GM19099 (cell line): Measurements from ENCODE around the gene AGTPBP1.

Source experiments
- POLR2A ChIP-seq: IDR thresholded peaks from 3 replicates; pipeline ENCODE4 v1.6.1; 2011; ENCODE audit warnings: low read depth; ENCODE audit not compliant: insufficient read length; ENCODE audit errors: extremely low read depth

The AGTPBP1 gene

DNA sequence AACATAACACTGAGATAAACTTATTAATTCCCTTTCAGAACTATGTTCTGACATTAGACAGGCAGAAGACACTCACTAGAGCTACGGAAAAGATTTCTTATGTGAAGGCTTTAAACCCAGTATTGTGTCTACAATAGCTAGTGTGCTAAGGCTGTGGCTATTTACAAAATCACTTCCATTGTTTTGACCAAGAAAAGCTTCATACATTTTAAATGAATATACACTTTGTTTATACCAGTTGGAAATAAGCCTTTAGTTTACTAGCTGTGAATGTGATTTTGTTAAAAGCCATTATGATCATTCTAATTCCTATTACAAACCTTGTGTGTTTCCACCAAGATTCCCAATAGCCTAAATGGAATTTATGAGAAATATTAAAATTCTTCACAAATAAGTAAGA, 83.0 kb downstream of the AGTPBP1 start:
- TF ChIP-seq POLR2A, result no peak

DNA sequence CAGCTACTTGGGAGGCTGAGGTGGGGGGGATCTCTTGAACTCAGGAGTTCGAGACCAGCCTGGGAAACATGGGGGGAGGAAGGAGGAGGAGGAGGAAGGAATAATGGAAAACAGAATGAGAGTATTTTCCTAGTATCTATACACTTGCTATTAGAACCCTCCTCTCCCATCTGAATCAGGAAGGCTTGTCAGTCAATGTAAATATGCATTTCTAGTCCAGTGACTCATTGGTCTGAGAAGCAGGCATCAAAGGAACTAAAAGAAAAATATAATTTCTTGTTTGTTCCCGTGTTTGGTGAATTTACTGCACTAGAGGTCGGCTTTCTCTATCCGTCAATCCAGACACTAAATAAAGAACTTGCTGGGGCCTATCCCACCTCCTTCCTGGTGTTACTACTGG, 88.6 kb downstream of the AGTPBP1 start:
- TF ChIP-seq POLR2A, result no peak

DNA sequence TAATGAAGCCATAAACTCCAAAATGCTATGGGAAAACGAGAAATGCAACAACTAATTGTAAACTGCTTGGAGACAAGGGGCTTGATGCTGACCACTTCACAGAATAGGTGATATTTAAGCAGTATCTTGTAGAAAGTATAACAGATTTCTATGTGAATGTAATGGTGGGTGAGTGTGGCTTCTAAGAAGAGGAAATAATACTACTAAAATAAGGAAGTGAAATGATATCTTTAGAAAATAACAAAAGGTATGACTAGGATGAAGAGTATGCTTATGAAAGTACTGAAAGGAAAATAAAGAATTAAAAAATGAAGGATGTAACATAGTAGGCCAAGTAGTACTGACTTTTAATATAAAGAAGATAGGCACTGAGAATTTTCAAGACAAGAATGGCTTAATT, 94.2 kb downstream of the AGTPBP1 start:
- TF ChIP-seq POLR2A, result no peak

DNA sequence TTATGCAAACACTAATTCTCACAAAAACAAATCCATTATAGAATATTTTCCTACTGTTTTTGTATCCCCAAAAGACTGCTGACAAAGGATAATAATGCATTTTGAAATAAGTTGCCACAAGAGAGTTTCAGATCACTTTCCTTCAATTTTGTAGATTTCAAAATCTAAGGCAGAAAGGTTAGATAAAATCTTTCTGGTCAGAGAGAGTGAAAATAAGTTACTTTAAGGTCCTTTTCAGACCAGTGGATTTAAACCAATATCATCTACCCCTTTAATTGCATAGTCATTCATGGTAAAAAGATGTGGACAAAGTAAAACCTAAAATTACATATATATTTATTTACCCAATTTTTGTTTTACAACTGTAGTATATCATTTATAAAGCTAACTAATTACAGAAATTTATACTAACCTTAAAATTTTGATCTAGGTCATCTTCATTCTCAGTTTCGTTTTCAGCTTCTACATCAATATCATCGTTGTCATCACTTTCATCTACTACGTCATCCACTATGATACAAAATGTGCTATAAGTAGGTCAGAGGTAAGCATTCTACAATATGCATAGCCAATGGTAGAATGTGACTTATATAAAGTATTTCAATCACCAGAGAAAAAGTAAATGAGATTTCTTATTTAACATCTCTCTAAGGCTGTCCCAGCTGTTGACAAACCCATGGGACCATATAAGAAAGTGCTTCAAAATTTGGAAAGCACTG, 95.7 kb downstream of the AGTPBP1 start:
- TF ChIP-seq POLR2A, result no peak

DNA sequence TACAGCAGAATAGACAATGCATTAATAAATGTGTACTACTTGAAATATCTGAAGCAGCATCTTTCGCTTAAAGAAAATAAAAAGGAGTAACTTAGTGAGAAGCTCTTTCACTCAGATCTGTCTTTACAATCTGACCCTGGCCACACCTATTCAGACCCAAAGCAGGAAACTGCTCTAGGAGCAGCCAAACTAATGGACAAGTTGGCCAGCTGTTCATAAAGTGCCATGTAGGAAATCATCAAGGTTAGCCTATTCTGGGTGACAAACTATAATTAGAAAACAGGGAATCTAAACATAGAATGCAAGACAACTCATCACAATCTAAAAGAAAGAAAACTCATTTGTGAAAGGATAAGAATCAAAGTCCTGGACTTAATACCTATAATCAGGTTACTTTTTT, 101.3 kb downstream of the AGTPBP1 start:
- no peak for TF ChIP-seq POLR2A

DNA sequence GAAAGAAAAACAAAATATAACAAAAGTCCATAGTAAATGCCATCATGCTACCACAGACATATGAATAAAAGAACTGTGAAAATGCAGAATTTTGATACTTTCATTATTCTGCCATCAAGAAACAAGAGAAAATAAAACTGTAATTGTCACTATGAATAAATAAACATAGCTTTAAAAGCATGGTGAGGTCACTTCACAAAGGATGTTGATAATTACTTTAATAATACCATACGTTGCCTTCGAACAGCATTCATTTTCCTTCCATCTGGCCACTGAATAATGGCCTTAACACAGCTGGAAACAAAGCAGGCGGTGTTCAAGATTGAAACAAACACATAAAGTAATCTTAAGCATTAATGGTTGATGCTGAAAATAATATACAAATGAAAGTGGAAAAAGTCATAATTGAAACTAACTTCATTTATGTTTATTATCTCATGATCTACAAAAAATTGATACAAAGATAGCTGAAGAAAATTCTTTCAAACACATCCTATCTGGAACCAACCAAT, 102.0 kb downstream of the AGTPBP1 start:
- no peak for TF ChIP-seq POLR2A

DNA sequence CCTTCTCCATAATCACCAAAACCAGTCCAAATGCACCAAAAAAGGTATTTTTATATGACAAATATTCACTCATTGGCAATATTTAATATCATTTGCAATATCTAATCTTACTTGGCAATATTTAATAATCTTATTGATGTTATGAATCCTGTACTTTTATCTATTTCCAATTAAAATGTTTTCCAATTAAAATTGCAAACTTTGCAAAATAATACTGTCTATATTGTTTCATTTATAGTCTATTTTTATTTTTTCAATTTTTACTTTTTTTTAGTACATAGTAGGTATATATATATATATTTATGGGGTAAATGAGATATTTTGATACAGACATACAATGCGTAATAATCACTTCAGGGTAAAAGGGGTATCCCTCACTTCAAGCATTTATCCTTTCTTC, 109.9 kb downstream of the AGTPBP1 start:
- no peak for TF ChIP-seq POLR2A

DNA sequence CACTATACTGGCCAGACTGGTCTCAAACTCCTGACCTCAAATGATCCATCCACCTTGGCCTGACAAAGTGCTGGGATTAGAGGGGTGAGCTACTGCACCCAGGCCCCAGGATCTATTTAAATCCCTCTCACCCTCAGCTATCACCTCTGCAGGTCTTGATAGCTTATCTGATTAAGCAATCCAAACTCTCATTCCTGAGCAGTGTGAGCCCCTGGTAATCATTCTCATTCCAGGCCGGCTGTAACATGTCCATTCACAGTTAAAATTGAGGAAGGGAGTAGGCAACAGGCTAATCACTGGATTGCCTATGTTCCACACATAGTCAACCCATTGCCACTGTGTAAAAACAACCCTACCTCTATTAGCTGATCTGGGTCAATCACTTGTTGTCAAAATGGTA, 111.1 kb downstream of the AGTPBP1 start:
- TF ChIP-seq POLR2A, result no peak

DNA sequence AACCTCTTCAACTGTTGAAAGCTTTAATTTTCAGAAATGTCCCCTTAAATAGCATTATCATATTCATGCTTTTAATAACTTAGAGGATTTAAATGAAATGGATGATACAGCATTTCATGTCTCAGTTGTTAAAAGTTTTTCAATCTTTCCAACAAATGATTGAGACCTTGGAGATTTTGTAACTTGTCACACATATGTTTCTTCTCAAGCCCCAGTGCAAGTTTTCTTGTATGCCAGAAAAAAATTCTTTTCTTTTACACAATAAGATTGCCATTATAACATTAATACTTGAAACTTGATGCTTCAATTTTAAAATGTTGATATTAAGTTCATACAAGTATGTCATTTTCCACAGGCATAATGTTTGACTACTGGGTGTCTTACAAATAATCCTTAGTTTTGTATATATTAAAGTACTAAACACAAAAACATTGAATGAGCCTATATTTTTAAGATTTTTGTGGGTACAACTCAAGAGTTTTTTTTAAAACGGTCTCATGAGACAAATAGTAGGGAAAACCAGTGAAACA, 124.5 kb downstream of the AGTPBP1 start:
- no peak for TF ChIP-seq POLR2A

DNA sequence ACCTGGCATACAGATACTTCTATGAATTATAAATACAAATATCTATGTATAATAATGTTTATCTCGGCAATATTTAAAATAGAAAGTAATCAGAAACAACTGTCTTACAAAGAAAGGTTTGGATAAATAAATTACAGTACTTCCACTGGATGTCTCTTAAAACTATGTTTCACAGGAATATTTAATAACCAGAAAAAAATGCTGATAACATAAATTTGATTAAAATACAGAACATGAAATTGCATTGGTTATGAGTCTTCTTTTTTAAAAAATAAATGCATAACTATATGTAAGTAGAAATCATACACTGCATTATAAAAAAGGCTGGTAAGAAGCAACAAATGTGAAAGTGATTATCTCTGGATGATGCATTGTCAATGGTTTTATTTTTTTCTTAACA, 126.0 kb downstream of the AGTPBP1 start:
- no peak for TF ChIP-seq POLR2A

DNA sequence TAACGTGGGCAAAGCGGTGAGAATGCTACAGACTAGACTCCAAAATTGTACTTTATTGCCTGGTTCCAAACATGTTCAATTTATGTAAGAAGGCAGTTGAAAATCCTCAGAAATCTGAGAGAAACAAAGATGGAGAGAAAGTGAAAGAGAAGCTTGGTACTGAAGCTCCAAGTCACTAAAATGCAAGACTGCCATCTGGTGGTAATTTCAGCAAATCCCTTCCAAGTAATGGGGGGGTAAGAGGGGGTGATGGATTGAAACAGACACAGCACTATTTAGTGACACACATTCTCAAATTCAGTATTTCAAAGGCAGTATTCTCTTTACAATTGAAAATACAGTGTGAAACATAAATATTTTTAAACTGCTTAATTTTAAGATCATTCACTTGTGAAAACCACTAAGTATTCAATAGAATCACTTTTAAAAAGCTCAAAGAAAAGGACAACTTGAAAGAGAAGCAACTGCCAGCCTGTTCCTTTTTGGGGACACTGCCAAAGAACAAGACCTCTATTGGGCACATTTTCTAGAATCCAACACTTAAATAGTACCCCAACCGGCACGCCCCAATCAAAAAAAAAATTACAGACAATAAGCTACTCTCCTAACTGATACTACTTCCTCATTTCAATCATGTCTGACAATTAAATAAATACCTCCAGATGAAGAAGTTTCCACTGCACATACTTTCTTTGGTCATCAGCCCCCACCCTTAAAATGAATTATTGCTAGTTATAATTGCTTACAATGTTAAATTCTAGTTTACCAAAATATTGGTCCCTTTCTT, 131.5 kb downstream of the AGTPBP1 start:
- no peak for TF ChIP-seq POLR2A

DNA sequence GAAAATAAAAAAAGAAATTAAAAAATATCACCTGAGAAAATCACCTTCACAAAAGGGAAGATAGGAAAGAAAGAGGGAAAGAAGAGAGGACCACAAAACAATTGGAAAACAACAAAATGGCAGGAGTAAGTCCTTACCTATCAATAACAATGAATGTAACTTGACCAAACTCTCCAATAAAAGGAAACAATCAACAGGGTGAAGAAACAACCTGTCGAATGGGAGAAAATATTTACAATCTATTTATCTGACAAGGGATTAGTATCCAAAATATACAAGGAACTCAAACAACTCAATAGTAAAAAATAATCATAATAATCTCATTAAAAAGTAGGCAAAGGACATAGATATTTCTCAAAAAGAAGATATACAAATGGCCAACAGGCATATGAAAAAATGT, 135.8 kb downstream of the AGTPBP1 start:
- TF ChIP-seq POLR2A, result no peak

DNA sequence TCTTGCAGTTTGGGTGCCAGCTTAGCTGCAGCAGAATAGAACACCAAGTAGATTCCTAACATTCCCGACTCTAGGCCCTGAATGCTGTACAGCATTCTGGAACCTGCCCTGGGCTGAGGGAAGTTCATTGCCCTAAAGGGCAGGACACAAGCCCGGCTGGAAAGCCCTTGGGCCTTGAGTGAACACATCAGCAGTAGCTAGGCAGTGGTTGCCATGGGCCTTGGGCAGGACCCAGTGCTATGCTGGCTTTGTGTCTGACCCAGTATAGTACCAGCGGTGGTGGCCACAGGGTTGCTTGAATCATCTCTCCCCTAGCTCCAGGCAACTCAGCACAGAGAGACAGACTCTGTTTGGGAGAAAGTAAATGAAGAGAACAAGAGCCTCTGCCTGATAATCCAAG, 137.8 kb downstream of the AGTPBP1 start:
- no peak for TF ChIP-seq POLR2A

DNA sequence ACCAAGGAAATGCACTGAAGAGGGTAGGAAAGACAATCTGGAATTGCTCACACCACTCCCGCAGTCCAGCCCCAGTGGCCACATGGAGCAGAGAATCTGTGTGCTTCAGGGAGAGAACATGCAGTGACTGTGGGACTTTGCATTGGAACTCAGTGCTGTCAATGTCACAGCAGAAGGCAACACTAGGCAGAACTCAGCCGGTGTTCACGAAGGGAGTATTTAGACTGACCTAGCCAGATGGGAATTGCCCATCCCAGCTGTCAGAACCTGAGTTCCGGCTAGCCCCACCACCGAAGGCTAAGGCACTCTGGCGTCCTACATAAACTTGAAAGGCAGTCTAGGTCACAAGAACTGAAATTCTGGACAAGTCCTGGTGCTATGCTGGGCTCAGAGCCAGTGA, 139.0 kb downstream of the AGTPBP1 start:
- no peak for TF ChIP-seq POLR2A

DNA sequence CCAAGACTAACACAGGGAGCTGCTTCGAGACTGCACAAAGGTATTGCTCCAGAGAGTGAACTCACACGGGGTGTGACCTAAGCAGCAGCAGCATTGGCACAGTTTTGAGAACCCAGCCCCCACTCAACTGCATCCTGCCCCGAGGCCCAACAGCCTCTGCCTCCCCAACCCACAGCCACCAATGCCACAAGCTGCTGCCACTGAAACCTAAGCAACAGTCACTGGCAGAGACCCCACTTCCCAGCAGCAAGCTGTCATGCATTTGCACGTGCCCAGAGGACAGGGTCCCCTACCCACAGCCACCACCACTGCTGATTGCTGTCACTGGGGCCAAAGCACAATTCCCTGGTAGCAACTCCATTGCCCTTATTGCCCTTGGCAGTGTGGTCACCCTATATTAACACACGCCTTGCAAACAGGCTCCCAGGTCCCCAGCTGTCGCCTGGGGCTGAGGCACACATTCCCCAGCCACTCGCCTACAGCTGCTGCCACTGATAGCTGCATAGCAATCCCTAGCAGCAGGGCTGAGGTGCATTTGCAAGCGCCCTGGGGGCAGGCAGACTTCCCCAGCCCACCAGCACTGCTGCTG, 141.0 kb downstream of the AGTPBP1 start:
- no peak for TF ChIP-seq POLR2A
